Activated naive CD4-positive, alpha-beta T cell treated with anti-CD3 and anti-CD28 coated beads, Interleukin-2, amount 10 ng/mL, durations not matched to agents 7 days and 5 days (primary cell): Measurements from ENCODE around the gene KRT5.

ENCODE experiments used
- CTCF ChIA-PET: fragments of 350-600 bp; sonication (Branson Sonifier 250); formaldehyde crosslinking; loops from one replicate; lab custom pipeline; 2021; ENCODE audit warnings: antibody characterized with exemption; lab: Charles Lee
- DNase-seq: peaks from one replicate; pipeline ENCODE4 v3.0.0-alpha.2; 2020
- H3K27ac Mint-ChIP-seq: one replicate; pipeline ENCODE4 v1.8.0; 2021; ENCODE audit warnings: mild to moderate bottlenecking, moderate library complexity, mixed read lengths
- H3K27me3 Mint-ChIP-seq: one replicate; pipeline ENCODE4 v1.8.0; 2021; ENCODE audit warnings: mild to moderate bottlenecking, mixed read lengths
- H3K36me3 Mint-ChIP-seq: one replicate; pipeline ENCODE4 v1.8.0; 2021; ENCODE audit warnings: mixed read lengths
- H3K4me1 Mint-ChIP-seq: one replicate; pipeline ENCODE4 v1.8.0; 2021; ENCODE audit warnings: mixed read lengths
- H3K4me3 Mint-ChIP-seq: one replicate; pipeline ENCODE4 v1.8.0; 2021; ENCODE audit warnings: mild to moderate bottlenecking, moderate library complexity, mixed read lengths
- H3K9me3 Mint-ChIP-seq: one replicate; pipeline ENCODE4 v1.8.0; 2021; ENCODE audit warnings: mixed read lengths

Gene KRT5

DNA sequence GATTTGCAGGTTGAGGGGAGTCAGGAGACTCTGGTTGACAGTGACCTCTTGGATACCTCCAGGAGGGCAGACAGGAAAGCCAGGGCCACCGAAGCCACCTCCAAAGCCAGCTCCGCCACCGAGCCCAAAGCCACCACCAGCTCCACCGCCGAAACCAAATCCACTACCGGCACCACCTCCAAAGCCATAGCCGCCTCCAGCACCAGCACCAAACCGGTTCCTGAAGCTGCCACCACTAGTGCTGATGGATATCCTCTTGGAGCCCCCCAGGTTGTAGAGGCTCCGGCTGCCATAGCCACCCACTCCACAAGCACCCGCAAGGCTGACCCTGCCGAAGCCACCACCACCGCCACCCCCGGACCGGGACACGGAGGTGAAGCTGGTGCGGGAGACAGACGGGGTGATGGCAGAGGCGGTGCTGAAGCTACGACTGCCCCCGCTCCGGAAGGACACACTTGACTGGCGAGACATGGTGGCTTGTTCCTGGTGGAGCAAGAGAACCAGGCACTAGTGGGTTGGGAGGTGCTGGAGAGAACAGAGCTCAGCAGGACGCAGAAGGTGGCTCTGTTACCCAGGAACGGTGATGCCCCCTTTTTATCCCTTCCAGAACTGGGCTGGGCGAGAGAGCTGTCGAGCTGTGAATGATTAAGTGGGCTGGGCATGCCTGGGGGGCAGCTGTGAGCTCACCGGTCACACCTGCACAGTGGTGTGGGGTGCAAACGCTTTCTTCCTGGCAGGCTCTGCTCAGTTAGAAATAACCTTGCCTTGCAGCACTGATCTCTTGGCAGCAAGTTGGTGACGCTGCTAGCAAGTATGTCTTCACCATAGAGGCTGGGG lies at the start of gene KRT5:
TSS of gene KRT5 (minus strand) at position 569 of the 837 bp plus-strand sequence. CDS start at position 471, 98 bp downstream.
- H3K27ac Mint-ChIP-seq = no peak within 1 kb of the TSS
- no peak for DNase-seq
- no peaks in the 10 kb centered on the region for H3K4me1 Mint-ChIP-seq
- no peaks in the 10 kb centered on the region for H3K36me3 Mint-ChIP-seq
- no peak within 1 kb of the TSS for H3K4me3 Mint-ChIP-seq
- peaks cover 45% of the 10 kb centered on the region for H3K27me3 Mint-ChIP-seq
- H3K9me3 Mint-ChIP-seq = no peaks in the 10 kb centered on the region
- CTCF ChIA-PET = interaction anchor here (1.0 kb wide), 1 partner anchor 359 kb away, joined by 3 read pairs; no protein-coding TSS in a partner anchor

DNA sequence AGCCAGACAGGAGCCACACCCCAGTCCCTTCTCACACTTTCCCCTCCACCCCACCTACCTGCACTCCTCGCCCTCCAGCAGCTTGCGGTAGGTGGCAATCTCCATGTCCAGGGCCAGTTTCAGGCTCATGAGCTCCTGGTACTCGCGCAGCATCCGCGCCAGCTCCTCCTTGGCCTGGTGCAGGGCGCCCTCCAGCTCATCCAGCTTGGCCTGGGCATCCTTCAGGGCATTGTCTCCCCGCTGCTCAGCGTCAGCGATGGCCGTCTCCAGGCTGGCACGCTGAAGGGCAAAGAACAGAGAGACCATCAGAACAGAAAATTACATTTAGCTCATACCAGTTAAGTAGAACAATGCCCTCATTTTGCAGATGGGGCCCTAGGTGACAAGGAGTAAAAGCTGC lies 47.9 kb upstream of the KRT5 start:
- no peak for DNase-seq
- Mint-ChIP-seq H3K4me3 (no peak overlapping the region), H3K36me3 (no peaks in the 10 kb centered on the region), H3K27me3 (peaks cover 41% of the 10 kb centered on the region), H3K27ac (no peak overlapping the region), H3K9me3 (no peaks in the 10 kb centered on the region), H3K4me1 (no peaks in the 10 kb centered on the region)
- CTCF ChIA-PET = interaction anchor here (0.8 kb wide), 1 partner anchor 101 kb away, joined by 3 read pairs; no protein-coding TSS in a partner anchor

DNA sequence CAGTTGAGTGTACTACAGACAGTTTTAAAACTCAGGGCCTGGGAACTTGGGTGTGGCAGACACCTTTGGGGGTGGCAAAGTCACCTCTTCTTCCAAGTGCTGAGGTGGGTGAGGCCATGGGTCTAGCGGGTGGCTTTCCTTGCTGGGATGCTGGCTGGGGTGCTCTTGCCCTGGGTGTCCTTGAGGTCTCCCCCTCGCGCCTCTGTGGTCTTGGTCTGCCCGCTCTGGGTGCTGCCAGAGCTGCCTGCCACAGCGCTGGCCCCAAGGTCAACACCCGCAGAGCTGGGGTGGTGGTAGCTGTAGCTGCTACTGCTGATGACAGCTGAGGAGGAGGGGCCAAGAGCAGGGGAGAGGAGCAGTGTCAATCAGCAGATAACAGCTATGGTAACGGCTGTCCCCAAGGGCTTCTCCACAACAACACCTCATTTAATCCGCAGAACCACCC lies 46.7 kb upstream of the KRT5 start:
- Mint-ChIP-seq H3K27me3 (peaks cover 54% of the 10 kb centered on the region), H3K36me3 (no peaks in the 10 kb centered on the region), H3K27ac (no peak overlapping the region), H3K9me3 (no peaks in the 10 kb centered on the region), H3K4me1 (no peaks in the 10 kb centered on the region), H3K4me3 (no peak overlapping the region)
- no peak for DNase-seq
- CTCF ChIA-PET = interaction anchor here (0.6 to 1.3 kb wide), 2 partner anchors 15 to 310 kb away, joined by 3 to 4 read pairs; no protein-coding TSS in a partner anchor

DNA sequence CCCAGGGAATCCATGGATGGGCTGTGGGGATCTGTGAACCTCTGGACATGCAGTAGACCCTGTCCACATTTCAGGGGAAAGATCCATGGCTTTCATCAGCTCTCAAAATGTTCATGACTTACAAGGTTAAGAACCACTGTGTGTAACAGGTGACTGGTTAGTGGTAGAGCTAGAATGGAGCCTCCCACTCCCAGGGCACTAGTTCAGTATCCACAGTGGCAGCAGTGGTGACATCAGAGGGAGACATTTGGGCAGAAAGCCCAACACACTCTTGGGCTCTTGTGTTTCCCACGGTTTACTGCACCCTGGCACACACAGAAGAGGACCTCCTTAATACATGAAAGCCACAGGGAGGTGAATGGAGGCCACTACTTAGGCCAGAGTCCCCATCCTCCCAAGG lies 44.4 kb upstream of the KRT5 start:
- no peak overlapping the region for H3K4me3 Mint-ChIP-seq

DNA sequence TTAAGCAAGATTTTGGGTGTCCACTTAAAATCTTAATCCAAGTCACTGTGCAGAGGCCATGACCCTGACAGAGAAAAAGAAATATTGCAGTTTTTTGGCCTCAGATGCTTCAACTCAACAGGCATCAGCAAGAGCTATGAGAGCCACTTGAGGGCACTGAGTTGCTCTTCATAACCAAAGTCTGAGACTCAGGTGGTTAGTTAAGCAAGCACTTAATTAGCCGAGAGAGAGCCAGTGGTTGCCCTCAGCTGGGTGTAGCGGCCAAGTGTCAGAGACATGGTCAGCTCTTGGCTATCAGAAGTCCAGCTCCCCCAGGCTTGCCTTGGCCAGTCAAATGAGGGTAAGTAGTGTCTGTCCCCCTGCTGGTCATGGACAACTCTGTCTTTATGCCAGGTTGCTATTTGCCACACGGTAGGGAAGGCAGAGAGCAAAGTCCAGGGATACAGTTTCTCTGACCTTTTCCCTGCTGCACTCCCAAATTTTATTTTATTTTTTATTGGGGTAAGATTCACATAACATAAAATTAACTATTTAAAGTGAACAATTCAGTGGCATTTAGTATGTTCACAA lies 41.8 kb upstream of the KRT5 start:
- H3K27ac Mint-ChIP-seq = no peak overlapping the region
- CTCF ChIA-PET = interaction anchor here (0.9 to 1.7 kb wide), 3 partner anchors 23 to 318 kb away, joined by 3 to 4 read pairs (median 4); no protein-coding TSS in a partner anchor

More for the DNA sequence above, 44.4 kb upstream of the KRT5 start:
- Mint-ChIP-seq H3K4me1 (no peaks in the 10 kb centered on the region), H3K9me3 (no peaks in the 10 kb centered on the region), H3K27me3 (peaks cover 69% of the 10 kb centered on the region), H3K36me3 (no peaks in the 10 kb centered on the region), H3K27ac (no peak overlapping the region)
- DNase-seq = no peak
- CTCF ChIA-PET = interaction anchor here (2.3 kb wide), 1 partner anchor 191 kb away, joined by 5 read pairs; no protein-coding TSS in a partner anchor

DNA sequence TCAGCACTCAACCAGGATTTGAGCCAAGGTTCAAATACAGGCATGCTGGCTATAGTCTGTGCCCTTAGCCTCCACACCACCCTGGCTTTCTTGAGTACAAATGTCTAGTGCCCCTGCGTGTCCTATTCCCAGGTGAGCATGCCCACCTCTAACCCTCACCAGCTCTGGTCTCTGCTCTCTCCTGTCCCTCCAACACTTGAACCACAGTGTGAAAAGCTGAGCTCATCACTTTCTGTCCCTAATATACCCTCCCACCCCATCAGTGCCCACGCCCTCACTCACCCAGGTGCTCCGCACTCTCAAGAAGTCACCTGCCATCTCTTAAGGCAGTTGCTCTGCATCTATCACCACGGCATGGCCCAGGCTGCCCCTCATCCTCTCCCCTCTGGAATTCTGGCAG lies 39.8 kb upstream of the KRT5 start:
- H3K9me3 Mint-ChIP-seq = no peaks in the 10 kb centered on the region
- H3K4me3 Mint-ChIP-seq = no peak overlapping the region
- CTCF ChIA-PET = interaction anchor here (1.1 kb wide), 1 partner anchor 320 kb away, joined by 4 read pairs; no protein-coding TSS in a partner anchor
- H3K27ac Mint-ChIP-seq = peak overlapping the region; percentile 25
- no peak for DNase-seq
- H3K4me1 Mint-ChIP-seq = peaks cover 3% of the 10 kb centered on the region
- H3K27me3 Mint-ChIP-seq = peaks cover 61% of the 10 kb centered on the region
- no peaks in the 10 kb centered on the region for H3K36me3 Mint-ChIP-seq

More for the DNA sequence above, 41.8 kb upstream of the KRT5 start:
- no peak overlapping the region for H3K4me3 Mint-ChIP-seq
- DNase-seq = no peak
- H3K4me1 Mint-ChIP-seq = peaks cover 3% of the 10 kb centered on the region
- H3K9me3 Mint-ChIP-seq = no peaks in the 10 kb centered on the region
- no peaks in the 10 kb centered on the region for H3K36me3 Mint-ChIP-seq
- peaks cover 68% of the 10 kb centered on the region for H3K27me3 Mint-ChIP-seq

DNA sequence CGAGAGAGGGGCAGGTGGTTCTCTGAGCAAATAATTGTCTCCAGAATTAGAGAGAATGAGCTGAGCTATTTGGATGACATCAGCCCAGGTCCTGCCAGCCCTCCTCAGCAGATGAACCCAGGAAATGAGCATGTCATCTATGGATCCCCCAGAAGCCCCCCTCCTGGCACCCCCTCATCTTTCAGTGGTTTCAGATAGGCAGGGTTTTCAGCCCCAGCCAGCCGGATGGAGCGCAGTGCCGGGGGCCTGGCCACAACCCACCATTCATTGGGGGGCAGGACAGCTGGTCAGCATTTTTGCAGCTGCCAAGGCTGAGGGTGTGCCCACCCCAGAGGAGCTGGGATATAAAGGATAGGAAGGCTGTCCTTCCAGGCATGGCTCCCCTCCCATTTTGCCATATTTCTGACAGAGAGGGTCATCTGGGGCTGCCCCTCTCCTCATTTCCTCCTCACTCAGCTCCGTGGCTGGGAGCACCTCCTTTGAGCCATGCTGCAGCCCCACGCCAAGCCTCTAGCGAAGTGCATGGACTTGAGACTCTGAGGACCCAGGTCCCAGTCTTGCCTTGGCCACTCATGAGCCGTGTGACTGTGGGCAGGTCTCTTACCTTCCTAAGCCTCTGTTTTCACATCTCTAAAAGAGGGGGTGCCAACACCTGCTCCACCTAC lies 38.7 kb upstream of the KRT5 start:
- H3K27me3 Mint-ChIP-seq = peaks cover 60% of the 10 kb centered on the region
- peaks cover 3% of the 10 kb centered on the region for H3K4me1 Mint-ChIP-seq
- no peak overlapping the region for H3K27ac Mint-ChIP-seq
- no peaks in the 10 kb centered on the region for H3K36me3 Mint-ChIP-seq
- CTCF ChIA-PET = no interaction called here
- no peak for DNase-seq
- no peak overlapping the region for H3K4me3 Mint-ChIP-seq
- no peaks in the 10 kb centered on the region for H3K9me3 Mint-ChIP-seq

DNA sequence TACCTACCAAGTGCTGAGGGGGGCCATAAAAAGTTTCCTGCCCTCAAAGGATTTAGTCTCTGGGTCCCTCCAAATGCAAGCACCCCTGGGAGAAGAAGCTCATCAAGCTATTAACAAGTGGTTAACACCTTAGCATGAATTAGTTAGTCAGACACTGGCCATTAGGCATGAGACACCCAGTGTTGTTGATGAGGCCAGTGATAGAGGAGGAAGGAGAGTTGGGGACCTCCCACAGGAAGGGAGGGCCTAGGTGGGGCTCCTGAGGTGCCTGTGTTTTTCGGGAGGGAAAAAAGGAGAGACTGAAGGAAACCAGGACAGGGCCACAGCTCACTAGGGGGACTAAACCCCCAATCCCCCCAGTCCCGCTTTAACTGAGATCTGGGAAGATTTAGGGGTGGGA lies 37.3 kb upstream of the KRT5 start:
- peaks cover 59% of the 10 kb centered on the region for H3K27me3 Mint-ChIP-seq
- H3K9me3 Mint-ChIP-seq = no peaks in the 10 kb centered on the region
- no peaks in the 10 kb centered on the region for H3K36me3 Mint-ChIP-seq
- H3K4me1 Mint-ChIP-seq = peaks cover 3% of the 10 kb centered on the region
- CTCF ChIA-PET = interaction anchor here (1.0 kb wide), 1 partner anchor 322 kb away, joined by 3 read pairs; no protein-coding TSS in a partner anchor
- no peak overlapping the region for H3K4me3 Mint-ChIP-seq
- no peak overlapping the region for H3K27ac Mint-ChIP-seq
- DNase-seq = no peak

DNA sequence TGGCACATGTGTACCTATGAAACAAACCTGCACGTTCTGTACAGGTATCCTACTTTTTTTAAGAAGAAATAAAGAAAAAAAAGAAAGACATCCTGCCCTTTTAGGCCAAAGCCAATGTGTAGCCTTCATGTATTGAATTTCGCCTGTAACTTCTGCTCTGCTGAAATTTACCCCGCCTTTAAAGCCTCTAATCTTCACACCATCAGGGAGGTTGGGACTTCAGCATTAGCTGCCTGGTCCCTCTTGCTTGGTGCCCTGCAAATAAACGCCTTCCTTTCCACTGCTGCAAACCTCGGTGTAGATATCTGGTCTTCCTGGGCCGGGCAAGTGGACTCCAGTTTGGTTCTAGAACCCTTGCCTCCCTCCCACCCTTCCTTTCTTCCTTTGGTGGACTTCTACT lies 35.4 kb upstream of the KRT5 start:
- Mint-ChIP-seq H3K4me1 (peaks cover 3% of the 10 kb centered on the region), H3K27me3 (peaks cover 58% of the 10 kb centered on the region), H3K9me3 (no peaks in the 10 kb centered on the region), H3K36me3 (no peaks in the 10 kb centered on the region), H3K27ac (no peak overlapping the region), H3K4me3 (no peak overlapping the region)
- DNase-seq = no peak
- CTCF ChIA-PET = no interaction called here

DNA sequence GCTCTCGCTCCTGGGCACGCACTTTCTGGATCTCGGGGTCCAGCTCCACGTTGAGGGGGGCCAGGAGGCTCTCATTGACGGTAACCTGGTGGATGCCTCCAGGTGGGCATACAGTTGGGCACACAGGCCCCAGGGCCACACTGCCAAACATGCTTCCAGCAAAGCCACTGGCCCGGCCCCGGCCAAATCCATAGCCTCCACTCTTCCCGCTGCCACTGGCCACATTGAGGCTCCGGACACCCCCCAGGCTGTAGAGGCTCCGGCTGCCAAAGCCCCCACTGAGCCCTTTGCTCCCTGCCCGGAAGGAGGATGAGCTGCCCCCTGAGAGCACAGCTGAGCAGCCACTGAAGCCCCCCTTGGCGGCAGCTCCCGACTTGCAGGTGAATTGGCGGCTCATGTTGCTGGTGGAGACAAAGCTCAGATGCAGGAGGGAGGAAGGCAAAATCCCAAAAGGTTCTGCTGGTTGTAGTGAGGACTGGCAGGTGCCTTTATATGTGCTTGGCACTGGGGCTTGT lies 32.5 kb upstream of the KRT5 start, which contains the start of gene KRT71:
TSS of gene KRT71 (minus strand) at position 465 of the 515 bp plus-strand sequence. CDS start at position 397, 68 bp downstream.
- Mint-ChIP-seq H3K4me1 (peaks cover 3% of the 10 kb centered on the region), H3K4me3 (no peak within 1 kb of the TSS), H3K9me3 (no peaks in the 10 kb centered on the region), H3K27ac (no peak within 1 kb of the TSS), H3K36me3 (no peaks in the 10 kb centered on the region), H3K27me3 (peaks cover 48% of the 10 kb centered on the region)
- DNase-seq = no peak
- CTCF ChIA-PET = interaction anchor here (0.6 kb wide), 1 partner anchor 1099 kb away, joined by 3 read pairs; no protein-coding TSS in a partner anchor

DNA sequence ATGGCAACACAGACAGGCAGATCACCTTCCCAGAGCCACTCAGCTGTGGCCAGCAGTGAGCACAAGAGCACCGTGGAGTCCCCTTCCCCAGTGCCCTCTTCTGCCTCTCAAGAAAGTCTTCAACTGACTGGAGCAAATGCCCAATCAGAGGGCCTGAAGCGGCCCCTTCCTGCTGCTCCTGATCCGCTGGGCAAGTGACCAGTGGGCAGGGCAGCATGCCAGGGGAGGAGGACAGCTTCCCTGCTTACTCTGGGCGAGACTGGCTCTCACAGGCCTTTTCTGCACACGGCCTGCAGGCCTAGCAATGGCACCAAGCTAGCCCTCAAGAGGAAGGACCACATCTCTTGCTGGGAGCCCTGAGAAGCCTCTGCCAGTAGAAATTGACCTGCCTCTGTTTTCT lies 31.9 kb upstream of the KRT5 start:
- no peak for DNase-seq
- CTCF ChIA-PET = interaction anchor here (0.6 kb wide), 1 partner anchor 1099 kb away, joined by 3 read pairs; no protein-coding TSS in a partner anchor
- Mint-ChIP-seq H3K27me3 (peaks cover 44% of the 10 kb centered on the region), H3K27ac (no peak overlapping the region), H3K4me3 (no peak overlapping the region), H3K9me3 (no peaks in the 10 kb centered on the region), H3K4me1 (no peaks in the 10 kb centered on the region), H3K36me3 (no peaks in the 10 kb centered on the region)

DNA sequence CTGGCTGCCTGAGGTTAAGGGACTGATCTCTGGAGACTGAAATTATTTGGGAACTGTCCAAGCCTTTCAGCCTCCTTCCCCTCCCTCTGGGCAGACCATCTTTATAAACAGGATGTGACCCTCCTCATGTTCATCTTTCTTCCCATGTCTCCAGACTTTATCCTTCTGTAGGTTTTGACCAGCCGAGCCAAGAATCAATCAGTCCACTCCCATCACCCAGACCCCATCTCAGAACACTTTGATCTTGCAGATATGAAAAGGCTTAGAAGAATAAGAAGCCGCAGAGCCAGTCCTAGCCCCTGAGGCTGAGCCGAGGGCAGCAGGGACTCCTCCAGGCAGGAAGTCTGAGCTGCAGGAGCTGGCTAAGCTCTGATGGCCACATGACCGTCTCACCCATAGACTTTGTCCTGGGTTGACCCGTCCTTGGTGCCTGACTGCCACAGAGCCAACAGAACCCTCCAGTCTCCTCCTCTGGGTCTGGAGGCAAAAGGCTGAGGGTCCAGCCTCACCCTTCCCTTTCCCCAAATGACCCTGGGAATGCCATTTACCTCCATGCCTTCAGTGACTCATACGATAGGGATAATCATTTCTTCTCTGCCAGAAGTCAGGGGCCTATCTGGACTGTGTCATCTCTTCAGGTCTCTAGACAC lies 31.1 kb upstream of the KRT5 start:
- Mint-ChIP-seq H3K27ac (no peak overlapping the region), H3K9me3 (no peaks in the 10 kb centered on the region), H3K4me3 (no peak overlapping the region), H3K27me3 (peaks cover 42% of the 10 kb centered on the region), H3K36me3 (no peaks in the 10 kb centered on the region), H3K4me1 (no peaks in the 10 kb centered on the region)
- no peak for DNase-seq
- CTCF ChIA-PET = interaction anchor here (1.0 kb wide), 1 partner anchor 329 kb away, joined by 3 read pairs; no protein-coding TSS in a partner anchor

DNA sequence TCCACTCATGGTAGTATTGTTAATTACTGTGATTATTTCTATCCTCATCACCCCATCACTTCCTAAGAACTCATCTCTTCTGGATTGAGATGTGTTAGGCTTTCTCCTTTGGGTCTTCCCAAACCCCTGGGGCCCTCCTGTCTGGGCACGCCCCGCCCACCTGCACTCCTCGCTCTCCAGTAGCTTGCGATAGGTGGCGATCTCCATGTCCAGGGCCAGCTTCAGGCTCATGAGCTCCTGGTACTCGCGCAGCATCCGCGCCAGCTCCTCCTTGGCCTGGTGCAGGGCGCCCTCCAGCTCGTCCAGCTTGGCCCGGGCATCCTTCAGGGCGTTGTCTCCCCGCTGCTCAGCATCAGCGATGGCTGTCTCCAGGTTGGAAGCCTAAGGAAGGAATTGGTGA lies 25.9 kb upstream of the KRT5 start:
- peaks cover 4% of the 10 kb centered on the region for H3K4me1 Mint-ChIP-seq
- H3K4me3 Mint-ChIP-seq = no peak overlapping the region
- no peak for DNase-seq
- no peaks in the 10 kb centered on the region for H3K36me3 Mint-ChIP-seq
- H3K27me3 Mint-ChIP-seq = peaks cover 16% of the 10 kb centered on the region
- CTCF ChIA-PET = interaction anchor here (1.4 kb wide), 1 partner anchor 391 kb away, joined by 4 read pairs; no protein-coding TSS in a partner anchor
- no peaks in the 10 kb centered on the region for H3K9me3 Mint-ChIP-seq
- no peak overlapping the region for H3K27ac Mint-ChIP-seq
